OCI-M1 (cell line): ENCODE data around the gene L3MBTL1.
A peak's percentile ranks its signal among the peaks of the same experiment; 100 is the strongest.

ENCODE experiments used
- DNase-seq: peaks from one replicate; lab custom pipeline; 2025; lab: John Stamatoyannopoulos, UW

The L3MBTL1 gene

DNA sequence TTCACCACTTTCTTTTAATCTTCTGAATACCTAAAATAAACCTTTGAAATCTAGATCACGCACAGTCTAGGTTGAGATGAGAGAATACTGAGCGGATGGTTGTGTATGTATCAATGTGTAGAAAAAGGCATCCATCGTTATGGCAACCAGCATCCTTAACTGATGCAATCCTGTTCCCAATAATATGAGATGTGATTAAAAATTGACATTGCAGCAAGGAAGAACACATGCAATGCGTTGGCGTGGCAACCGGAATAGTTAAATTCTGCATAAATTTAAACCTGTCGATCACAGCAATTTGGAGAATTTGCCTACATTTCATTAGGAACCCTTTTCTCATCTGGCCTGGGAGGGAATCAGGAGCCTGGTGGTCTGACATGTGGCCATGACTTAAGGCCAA, 1.3 kb upstream of the L3MBTL1 start:
- no peak for DNase-seq

DNA sequence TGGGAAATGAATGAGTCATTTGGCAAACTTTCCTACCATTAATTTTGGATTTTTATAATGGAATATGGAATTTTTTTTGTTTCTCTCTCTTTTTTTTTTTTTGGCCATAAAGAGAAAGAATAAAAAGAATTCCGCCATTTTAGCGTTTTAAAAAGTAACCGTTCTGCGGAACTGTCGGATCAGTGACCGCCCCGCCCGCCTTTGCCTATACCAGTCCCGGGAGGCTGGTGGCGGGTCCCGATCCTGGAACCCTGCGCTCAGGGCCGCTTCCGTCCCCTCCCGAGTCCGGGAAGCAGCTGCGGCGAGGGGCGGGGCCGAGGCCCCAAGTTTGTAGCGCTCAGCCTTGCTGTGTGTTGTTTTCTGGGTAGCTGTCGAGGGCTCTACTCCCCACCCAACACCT, 609 bp downstream of the L3MBTL1 start:
- DNase-seq, result no peak

GRCh38 chr20:43508604-43509040, 1.1 kb downstream of the L3MBTL1 start:
- DNase-seq, result no peak

- DNase-seq, result no peak
These were observed 4.4 kb downstream of the L3MBTL1 start for GRCh38 chr20:43511879-43512278.

- DNase-seq, result no peak
These were observed 6.0 kb downstream of the L3MBTL1 start for GRCh38 chr20:43513372-43513930.

- peak; percentile 99 for DNase-seq
These were observed 6.6 kb downstream of the L3MBTL1 start for GRCh38 chr20:43513931-43514647.

GRCh38 chr20:43514648-43514999, 7.1 kb downstream of the L3MBTL1 start:
- no peak for DNase-seq

DNA sequence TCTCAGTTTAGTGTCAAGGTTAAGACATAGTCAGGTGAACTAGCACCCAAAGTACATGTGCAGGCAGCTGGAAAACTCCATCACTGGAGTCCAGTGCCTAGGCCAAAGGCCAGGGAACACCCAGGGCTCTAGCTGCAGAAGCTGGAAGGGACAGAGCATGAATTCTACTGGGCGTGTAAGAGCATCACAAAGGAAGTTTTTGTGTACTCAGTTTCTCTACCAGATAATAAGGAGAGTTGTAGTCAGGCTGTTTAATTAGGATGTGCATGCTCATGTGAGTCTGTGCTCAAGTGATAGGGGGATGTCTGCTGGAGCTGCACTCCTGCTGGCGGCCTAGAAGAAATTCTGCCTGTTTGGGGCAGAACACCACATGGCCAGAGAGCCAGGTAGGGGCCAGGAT, 8.1 kb downstream of the L3MBTL1 start:
- no peak for DNase-seq

GRCh38 chr20:43516251-43516824, 8.8 kb downstream of the L3MBTL1 start:
- no peak for DNase-seq

GRCh38 chr20:43520074-43520630, 12.7 kb downstream of the L3MBTL1 start:
- DNase-seq, result no peak

DNA sequence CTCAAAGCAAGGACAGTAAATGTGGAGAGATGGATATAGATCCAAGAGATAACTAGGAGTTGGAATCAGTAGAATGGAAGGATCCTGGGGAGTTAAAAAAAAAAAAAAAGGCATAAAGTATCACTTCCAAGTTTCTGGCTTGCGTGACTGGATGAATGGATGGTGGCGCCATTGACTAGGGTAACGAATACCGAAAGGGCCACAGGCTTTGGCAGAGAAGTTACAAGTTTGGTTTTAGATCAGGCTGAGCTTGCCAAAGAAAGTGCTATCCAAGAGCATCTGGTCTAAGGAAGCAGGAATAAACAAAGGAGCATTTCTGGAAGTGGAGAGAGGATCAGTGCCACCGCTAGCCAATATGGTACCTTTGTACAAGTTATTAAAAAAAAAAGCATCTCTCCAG, 17.5 kb downstream of the L3MBTL1 start:
- no peak for DNase-seq

DNA sequence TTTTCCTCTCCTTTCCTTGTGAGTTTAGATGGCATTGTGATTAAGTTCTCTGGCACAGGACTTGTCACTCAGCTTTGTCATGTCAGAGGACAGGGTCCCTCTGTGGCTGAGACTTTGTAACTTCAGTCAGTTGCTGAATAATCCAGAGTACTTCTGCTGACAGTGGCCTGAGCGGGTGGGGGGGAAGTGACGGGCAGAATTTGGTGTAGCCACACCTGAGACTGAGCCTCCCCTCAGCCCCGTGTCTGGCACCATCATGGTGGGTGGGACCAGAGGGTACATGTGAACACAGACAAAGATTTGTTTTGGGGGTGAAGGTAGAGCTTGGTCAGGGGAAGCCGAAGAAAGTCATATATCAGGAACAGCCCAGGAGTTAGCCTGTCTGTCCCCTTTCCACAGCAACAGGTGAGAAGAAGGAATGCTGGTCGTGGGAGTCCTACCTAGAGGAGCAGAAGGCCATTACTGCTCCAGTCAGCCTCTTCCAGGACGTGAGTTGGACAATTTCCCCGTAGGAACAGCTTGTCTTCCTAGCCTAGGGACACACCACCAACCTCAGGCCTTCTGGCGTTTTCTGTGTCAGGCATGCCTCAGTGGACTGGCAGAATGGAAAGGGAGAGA, 20.9 kb downstream of the L3MBTL1 start:
- no peak for DNase-seq

- no peak for DNase-seq
These were observed 21.6 kb downstream of the L3MBTL1 start for GRCh38 chr20:43529051-43529450.

GRCh38 chr20:43529457-43530153, 22.1 kb downstream of the L3MBTL1 start:
- no peak for DNase-seq

GRCh38 chr20:43530321-43531090, 23.0 kb downstream of the L3MBTL1 start:
- DNase-seq, result no peak

- no peak for DNase-seq
These were observed 23.6 kb downstream of the L3MBTL1 start for GRCh38 chr20:43531091-43531443.

- DNase-seq, result no peak
These were observed 25.0 kb downstream of the L3MBTL1 start for GRCh38 chr20:43532416-43533055.

GRCh38 chr20:43533060-43533459, 25.6 kb downstream of the L3MBTL1 start:
- DNase-seq, result no peak

GRCh38 chr20:43534016-43534415, 26.5 kb downstream of the L3MBTL1 start:
- no peak for DNase-seq

GRCh38 chr20:43534791-43535350, 27.4 kb downstream of the L3MBTL1 start:
- no peak for DNase-seq
